ENCODE results near the gene VAC14.
A peak's percentile ranks its signal among the peaks of the same experiment; 100 is the strongest.

VAC14 gene

DNA sequence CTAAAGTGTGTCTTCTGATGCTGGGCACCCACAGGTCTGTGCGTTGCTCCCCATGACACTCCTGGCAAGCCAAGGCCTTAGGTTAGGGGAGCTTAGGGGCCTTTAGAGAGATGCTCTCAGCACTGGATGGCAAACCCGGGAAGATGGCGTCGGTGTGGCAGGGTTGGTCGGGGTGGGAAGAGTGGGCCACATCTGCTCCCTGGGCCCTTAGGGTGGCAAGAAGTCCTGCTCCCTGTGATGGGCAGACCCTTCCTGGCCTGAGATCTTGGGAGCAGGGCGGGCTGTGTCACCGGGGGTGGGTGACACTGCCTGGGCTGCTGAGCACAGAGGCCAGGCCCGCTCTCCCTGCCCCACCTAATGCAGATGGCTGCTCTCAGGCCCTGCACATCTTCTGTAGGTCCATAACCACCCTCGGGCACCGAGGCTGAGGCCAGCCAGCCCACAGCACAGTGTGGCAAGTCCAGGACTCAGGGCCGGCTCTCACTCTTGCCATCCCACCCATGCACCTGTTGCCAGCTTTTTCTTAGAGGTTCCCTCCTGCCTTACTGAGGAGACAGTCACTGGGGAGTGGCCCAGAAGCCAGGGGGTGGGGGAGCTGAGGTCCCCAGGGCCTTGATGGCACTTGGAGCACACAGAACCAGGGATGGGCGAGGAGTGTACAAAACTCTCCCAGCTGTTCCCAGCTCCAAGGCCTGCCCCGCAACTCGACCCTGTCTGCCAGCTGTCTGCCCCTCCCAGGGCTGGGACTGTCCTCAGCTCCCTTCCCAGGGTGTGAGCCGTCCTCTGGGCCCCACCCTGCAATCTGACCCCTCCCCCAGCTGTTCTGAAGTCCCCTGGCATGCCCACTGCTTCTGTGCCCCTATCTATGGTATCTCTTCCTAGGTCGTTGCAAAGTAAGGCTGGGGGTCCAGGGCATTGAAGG lies 110.7 kb downstream of the VAC14 start (continued):
- peak; percentile 42; the same call in 1 of the 2 replicates for TF ChIP-seq KLF17 (tag by site-specific recombination; IDR thresholded peaks at IDR 0.05)

- Histone ChIP-seq H3K9me3 (ENCODE audit: control insufficient read depth, insufficient read depth, low read depth, low read length) (no peaks in the 10 kb centered on the region), H3K4me1 (ENCODE audit: control insufficient read depth, insufficient read depth, low read length) (peaks cover 13% of the 10 kb centered on the region), H3K4me3 (ENCODE audit: low read depth, low read length) (no peak overlapping the region), H3K36me3 (ENCODE audit: control insufficient read depth in 2 of 2, insufficient read depth in 1 of 2, low read length in 2 of 2) (no peaks in the 10 kb centered on the region), H3K27ac (ENCODE audit: extremely low read depth, low read depth, low read length) (no peak overlapping the region)
- TF ChIP-seq ZBTB48 (tag by site-specific recombination; IDR thresholded peaks at IDR 0.05) (no peak), GLIS1 (tag by site-specific recombination; IDR thresholded peaks at IDR 0.05) (peak; percentile 50; the same call in 1 of the 2 replicates), ZNF223 (tag by site-specific recombination; IDR thresholded peaks at IDR 0.05) (0 out of 2 replicates have a peak, but pooled peaks have one; percentile 33)
- TF ChIP-seq, protein P1, sequence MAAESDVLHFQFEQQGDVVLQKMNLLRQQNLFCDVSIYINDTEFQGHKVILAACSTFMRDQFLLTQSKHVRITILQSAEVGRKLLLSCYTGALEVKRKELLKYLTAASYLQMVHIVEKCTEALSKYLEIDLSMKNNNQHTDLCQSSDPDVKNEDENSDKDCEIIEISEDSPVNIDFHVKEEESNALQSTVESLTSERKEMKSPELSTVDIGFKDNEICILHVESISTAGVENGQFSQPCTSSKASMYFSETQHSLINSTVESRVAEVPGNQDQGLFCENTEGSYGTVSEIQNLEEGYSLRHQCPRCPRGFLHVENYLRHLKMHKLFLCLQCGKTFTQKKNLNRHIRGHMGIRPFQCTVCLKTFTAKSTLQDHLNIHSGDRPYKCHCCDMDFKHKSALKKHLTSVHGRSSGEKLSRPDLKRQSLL (tag by site-specific recombination; IDR thresholded peaks at IDR 0.05): no peak
- TF ChIP-seq, protein P2, sequence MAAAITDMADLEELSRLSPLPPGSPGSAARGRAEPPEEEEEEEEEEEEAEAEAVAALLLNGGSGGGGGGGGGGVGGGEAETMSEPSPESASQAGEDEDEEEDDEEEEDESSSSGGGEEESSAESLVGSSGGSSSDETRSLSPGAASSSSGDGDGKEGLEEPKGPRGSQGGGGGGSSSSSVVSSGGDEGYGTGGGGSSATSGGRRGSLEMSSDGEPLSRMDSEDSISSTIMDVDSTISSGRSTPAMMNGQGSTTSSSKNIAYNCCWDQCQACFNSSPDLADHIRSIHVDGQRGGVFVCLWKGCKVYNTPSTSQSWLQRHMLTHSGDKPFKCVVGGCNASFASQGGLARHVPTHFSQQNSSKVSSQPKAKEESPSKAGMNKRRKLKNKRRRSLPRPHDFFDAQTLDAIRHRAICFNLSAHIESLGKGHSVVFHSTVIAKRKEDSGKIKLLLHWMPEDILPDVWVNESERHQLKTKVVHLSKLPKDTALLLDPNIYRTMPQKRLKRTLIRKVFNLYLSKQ (tag by site-specific recombination; IDR thresholded peaks at IDR 0.05; ENCODE audit: borderline replicate concordance): no peak
- POLR2A ChIA-PET: interaction anchor here (0.6 kb wide), 1 partner anchor 1352 kb away, joined by 5 read pairs; no protein-coding TSS in a partner anchor
- CTCF ChIA-PET: interaction anchor here (1.0 kb wide), 1 partner anchor 82 kb away, joined by 3 read pairs; no protein-coding TSS in a partner anchor
Measured at GRCh38 chr16:70689035-70689969, 111.7 kb downstream of the VAC14 start.

GRCh38 chr16:70688246-70688742 lies 112.7 kb downstream of the VAC14 start:
- H3K4me1 ChIP-seq (ENCODE audit: control insufficient read depth, insufficient read depth, low read length): peaks cover 13% of the 10 kb centered on the region
- H3K9me3 ChIP-seq (ENCODE audit: control insufficient read depth, insufficient read depth, low read depth, low read length): no peaks in the 10 kb centered on the region
- no peak overlapping the region for H3K4me3 ChIP-seq (ENCODE audit: low read depth, low read length)
- H3K27ac ChIP-seq (ENCODE audit: extremely low read depth, low read depth, low read length): no peak overlapping the region
- CTCF ChIA-PET: interaction anchor here (0.9 kb wide), 1 partner anchor 47 kb away, joined by 3 read pairs; no protein-coding TSS in a partner anchor
- POLR2A ChIA-PET: no interaction called here
- peaks cover 0 to 7% of the 10 kb centered on the region in 2 experiments; a peak in 1 of 3 replicates for H3K36me3 ChIP-seq (ENCODE audit: control insufficient read depth in 2 of 2, insufficient read depth in 1 of 2, low read length in 2 of 2)
- TF ChIP-seq TCF7L2 (IDR thresholded peaks at IDR 0.05; ENCODE audit: borderline replicate concordance, low read depth, low read length) (no peak), ZNF394 (tag by site-specific recombination; IDR thresholded peaks at IDR 0.05; ENCODE audit: borderline replicate concordance) (no peak), ZNF24 (tag by site-specific recombination; IDR thresholded peaks at IDR 0.05) (no peak), ZNF19 (tag by site-specific recombination; IDR thresholded peaks at IDR 0.05; ENCODE audit: low read depth) (no peak), KLF9 (tag by site-specific recombination; IDR thresholded peaks at IDR 0.05; ENCODE audit: low read depth) (no peak), KLF1 (tag by site-specific recombination; IDR thresholded peaks at IDR 0.05) (no peak), PRDM6 (tag by site-specific recombination; IDR thresholded peaks at IDR 0.05) (no peak), OVOL3 (tag by site-specific recombination; IDR thresholded peaks at IDR 0.05) (no peak), ZNF626 (tag by site-specific recombination; IDR thresholded peaks at IDR 0.05) (no peak), ZNF621 (tag by site-specific recombination; IDR thresholded peaks at IDR 0.05) (no peak), ZNF660 (tag by site-specific recombination; IDR thresholded peaks at IDR 0.05) (no peak), ZNF157 (tag by site-specific recombination; IDR thresholded peaks at IDR 0.05) (no peak), ZNF391 (tag by site-specific recombination; IDR thresholded peaks at IDR 0.05; ENCODE audit: borderline replicate concordance, low read depth) (no peak), ZNF311 (tag by site-specific recombination; IDR thresholded peaks at IDR 0.05; ENCODE audit: borderline replicate concordance) (no peak), ZNF112 (tag by site-specific recombination; IDR thresholded peaks at IDR 0.05) (no peak)
- TF ChIP-seq, protein P3, sequence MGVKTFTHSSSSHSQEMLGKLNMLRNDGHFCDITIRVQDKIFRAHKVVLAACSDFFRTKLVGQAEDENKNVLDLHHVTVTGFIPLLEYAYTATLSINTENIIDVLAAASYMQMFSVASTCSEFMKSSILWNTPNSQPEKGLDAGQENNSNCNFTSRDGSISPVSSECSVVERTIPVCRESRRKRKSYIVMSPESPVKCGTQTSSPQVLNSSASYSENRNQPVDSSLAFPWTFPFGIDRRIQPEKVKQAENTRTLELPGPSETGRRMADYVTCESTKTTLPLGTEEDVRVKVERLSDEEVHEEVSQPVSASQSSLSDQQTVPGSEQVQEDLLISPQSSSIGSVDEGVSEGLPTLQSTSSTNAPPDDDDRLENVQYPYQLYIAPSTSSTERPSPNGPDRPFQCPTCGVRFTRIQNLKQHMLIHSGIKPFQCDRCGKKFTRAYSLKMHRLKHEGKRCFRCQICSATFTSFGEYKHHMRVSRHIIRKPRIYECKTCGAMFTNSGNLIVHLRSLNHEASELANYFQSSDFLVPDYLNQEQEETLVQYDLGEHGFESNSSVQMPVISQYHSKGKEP (tag by site-specific recombination; IDR thresholded peaks at IDR 0.05): no peak

Data from HEK293 (cell line).